AG10803 (cell line): ENCODE results near the gene KRTAP5-5.

Experiments used
- DNase-seq: peaks from one replicate; pipeline ENCODE4 v3.0.0; 2010; ENCODE audit warnings: low read depth
- H3K4me3 ChIP-seq: 2 replicates; pipeline ENCODE4 v1.5.1; 2011; ENCODE audit warnings: mild to moderate bottlenecking, low read length, control low read depth
- CTCF ChIP-seq: conservative IDR thresholded peaks from 2 replicates; pipeline ENCODE4 v1.5.1; 2011; ENCODE audit warnings: mild to moderate bottlenecking, low read length, control low read depth, inconsistent platforms

KRTAP5-5 gene

DNA sequence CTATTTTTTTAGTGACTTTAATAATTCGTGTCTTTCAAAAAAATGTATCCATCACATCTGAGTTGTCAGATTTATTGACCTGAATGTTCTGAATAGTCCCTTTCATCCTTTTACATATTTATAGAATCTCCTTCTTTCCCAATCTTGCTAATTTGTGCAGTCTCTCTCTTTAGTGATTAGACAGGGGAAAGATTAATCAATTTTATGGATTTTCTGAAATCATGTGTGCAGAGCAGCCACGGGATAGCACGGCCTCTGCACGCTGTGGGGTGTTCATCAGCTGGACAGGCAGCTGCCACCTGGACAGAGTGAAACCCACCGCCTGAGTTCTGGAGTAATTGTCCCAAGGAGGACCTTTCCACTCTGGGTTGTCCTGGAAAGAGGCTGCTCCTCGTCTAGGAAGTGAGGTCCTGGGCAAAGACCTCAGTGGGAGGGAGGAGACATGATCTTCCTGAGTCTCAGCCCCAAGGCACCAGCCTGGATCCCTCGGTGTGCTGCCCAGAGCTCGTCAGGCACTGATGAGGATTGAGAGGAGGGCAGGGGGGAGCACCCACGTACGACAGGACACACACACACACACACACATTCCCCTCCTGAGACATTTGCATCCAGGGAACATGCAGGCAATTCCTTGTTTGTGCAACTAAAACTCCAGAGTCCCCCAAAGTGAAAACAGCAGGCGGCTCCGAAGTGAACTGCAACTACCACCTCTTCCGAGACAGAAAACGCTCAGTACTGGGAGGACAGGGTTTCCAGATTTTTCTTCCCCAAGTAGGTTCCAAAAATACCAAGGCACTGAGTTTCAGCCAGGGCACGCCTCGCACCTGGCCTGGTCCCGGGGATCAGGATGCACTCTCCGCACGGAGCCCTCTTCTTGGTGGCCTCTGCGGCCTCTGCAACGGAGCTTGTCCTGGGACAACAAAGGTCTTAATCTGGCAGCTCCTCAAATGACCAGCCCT lies 44.9 kb downstream of the KRTAP5-5 start:
- TF ChIP-seq CTCF = no peak
- DNase-seq = no peak
- H3K4me3 ChIP-seq = no peak overlapping the region

GRCh38 chr11:1675536-1676228 lies 46.1 kb downstream of the KRTAP5-5 start:
- H3K4me3 ChIP-seq = no peak overlapping the region
- TF ChIP-seq CTCF = no peak
- DNase-seq = no peak

DNA sequence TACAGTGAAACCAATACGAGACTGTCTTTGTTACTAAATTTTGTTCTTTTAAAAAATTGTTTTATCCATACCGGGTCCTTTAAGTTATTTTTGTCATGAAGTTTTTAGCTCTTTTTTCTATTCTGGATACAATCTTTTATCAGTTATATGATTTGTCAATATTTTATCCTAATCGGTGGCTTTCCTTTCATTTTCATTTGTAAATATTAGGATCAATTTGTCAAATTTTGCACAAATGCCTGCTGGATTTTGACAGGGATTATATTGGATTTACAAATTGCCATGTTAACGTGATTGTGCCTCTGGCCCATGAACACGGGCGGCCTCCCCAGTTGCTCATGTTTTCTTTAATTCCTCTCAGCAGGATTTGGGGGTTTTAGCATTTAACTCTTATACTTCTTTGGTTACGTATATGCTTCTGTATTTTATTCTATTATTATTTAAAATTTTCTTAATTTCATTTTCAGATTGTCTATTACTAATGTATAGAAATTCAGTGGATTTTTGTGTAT lies 46.7 kb downstream of the KRTAP5-5 start:
- no peak overlapping the region for H3K4me3 ChIP-seq
- no peak for TF ChIP-seq CTCF
- DNase-seq = no peak

- DNase-seq = no peak
- no peak for TF ChIP-seq CTCF
- H3K4me3 ChIP-seq = no peak overlapping the region
These were observed 50.3 kb downstream of the KRTAP5-5 start for GRCh38 chr11:1679881-1680280.
